ENCODE results near the gene TBC1D14.

The TBC1D14 gene

DNA sequence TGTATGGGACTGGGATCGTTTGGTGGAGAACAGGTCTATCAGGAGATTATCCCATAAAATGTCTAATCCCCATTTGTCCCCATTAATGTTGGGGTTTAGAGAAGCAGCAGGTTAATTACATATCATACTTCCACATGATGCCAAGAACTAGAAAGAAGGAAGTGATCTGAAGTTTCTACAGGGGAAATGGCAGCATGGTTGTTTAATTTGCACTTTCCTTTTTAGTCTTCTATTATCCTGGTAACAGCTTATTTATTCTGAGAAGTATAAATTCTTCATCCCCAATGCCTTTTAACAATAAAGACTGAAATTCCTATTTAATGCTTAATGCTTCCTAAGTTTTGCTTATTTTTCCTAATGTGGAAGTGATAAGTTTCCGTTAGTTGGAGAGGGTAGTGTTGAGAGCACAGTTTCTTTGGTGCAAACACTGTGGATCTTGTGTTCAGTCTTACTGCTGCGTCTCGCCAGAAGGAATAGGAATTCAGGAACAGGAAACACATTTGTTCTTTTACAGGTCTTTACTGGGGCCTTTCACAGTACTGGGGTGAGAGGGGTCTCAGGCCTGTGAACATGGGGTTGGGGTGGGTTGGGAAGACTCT, 74.0 kb downstream of the TBC1D14 start:
- no peak for DNase-seq

DNA sequence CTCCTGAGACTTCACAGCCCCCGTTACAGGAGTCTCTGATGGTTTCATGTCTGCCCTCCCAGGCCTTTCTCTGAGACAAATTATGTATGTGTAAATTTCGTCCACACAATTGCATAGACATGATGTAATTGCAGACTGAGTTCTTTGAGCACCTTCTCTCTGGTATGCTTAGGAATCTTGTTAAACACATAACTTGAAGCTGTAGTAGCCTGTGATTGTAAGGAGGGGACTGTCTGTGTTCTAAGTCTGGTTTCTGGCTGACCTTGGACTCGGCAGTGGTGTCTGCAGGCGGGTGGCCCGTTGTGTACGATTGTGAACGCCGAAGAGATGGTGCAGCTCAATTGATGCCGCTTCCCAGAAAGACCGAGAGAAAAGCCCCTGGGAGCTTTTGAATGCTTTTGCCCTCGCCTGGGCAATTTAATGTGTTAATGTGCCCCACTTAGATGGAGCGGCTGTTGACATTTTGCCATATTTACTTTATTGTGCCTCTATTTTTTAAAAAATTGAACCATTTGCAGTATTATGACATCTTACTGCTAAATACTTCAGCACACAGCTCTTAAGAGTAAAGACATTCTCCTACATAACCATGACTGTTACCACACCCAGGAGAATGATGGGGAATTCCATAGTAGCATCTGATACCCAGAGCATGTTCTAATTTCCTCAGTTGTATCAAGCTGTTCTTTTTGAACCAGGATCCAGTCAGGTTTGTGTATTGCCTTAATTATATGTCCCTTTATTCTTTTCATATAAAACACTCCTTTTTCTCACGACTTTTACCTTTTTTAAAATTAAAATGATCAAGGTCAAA, 75.2 kb downstream of the TBC1D14 start:
- no peak for DNase-seq

DNA sequence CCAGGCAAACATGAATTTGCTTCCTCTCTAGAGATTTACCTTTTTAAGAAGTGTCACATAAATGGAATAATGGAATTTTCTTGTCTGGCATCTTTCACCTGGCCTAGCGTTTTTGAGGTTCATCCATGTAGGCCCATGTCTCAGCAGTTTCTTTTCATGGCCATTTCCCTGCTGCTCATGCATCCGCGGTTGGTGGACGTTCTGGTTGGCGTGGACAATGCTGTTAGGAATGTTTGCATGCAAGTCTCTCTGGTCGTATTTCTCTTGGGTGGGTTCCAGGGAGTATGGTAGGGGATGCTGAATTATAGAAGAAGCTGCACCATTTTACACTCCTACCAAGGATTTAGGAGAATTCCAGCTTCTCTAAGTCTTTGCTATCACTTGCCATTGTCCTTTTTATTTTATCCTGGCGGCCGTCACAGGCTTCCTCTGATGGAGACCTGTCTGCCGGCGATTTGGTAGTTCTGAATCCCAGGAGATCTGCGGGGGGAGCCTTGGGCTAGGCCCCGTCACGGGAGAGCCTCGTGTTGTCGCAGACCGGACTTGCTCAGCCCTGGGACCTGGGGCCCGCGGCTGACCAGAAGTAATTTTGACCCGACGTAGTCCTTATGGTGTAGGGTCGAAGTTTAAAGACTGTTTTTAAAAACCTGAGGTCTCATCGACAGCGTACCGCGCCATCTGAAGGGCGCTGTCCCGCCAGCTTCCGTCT, 76.6 kb downstream of the TBC1D14 start:
- DNase-seq: peak; percentile 63

DNA sequence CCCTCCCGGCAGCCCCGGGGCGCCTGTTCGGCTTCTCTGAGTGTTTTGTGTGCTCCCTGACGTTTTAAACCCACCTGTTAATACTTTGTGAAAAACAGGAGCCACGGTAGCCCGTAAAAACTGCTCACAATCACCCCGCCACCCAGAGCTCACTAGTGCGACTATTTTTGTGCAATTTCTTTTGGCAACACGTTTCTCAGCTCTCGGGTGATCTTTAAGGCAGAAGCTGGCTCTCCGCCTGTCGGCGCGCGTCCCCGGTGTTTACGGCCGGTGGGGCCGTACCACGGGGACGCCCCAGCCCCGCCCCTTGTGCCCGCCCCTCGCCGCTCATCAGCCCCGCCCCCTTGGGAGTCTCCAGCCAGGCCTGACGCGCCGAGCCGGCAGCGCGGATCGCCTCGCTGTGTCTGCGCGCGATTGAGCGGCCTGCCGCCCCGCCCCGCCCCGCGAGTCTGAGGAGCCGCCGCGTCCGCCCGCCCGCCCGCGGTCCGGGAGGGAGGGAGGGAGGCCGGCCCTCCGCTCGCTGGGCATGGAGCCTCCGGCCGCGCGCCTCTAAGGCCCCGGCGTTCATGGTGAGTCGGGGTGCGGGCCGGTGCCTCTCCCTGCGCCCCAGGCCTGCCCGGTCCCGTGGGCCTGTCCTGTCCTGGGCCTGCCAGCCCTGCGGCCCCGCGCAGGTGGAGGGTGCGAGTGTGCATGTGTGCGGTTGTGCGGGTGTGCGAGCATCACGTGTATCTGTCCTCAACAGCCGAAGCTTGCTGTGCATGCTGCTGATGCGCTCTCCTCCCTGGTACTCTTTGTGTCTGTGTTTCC, 77.4 kb downstream of the TBC1D14 start:
- DNase-seq: peak; percentile 94

DNA sequence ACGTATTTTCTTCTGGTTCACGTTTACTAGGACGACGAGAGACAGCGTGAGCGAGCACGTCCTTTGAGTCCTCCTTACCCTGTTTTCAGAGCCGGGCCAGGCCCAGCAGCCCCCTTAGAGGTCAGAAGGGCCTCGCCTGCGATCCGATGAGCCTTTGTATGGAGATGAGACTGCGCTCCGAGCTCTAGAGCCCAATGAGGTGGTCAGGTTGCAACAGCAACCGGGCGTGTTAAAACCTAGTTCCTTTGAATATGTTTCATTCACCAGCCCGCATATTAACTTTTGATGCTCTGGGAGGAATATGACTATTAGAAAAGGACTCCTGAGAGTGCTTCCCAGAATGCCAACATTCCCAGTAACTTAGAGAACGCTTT, 77.9 kb downstream of the TBC1D14 start:
- DNase-seq: peak; percentile 50

DNA sequence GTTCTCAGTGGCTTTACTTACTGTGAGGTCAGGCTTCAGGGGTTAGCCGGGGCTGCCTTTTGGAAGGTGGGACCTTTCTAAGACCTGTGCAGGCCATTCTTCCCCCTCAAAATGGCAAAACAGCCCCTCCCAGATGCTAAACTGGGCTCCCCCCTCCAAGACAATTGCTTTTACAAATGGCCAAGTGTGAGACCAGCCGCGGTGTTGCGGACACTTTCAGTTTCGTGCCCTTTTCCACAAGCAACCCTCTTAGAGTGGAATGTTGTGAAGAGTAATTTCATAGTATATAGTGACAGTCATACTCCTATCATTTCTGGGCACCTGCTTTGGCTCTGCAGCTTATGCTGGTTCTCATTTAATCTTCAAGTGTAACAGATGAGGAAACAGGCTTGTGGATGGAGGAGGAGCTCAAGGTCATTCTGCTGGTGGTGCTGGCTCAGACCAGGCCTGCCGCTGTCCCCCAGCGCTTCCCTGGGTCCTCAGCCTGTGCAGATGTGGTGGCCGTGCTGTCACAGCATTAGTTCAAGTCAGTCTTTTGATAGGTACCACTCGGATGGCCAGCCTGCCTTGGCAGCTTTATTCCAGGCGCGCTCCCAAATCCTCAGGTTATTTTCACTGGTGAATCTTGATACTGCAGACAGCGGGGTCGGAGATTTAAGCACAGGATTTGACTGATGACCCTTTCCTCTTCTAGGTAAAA, 78.5 kb downstream of the TBC1D14 start:
- DNase-seq: no peak

DNA sequence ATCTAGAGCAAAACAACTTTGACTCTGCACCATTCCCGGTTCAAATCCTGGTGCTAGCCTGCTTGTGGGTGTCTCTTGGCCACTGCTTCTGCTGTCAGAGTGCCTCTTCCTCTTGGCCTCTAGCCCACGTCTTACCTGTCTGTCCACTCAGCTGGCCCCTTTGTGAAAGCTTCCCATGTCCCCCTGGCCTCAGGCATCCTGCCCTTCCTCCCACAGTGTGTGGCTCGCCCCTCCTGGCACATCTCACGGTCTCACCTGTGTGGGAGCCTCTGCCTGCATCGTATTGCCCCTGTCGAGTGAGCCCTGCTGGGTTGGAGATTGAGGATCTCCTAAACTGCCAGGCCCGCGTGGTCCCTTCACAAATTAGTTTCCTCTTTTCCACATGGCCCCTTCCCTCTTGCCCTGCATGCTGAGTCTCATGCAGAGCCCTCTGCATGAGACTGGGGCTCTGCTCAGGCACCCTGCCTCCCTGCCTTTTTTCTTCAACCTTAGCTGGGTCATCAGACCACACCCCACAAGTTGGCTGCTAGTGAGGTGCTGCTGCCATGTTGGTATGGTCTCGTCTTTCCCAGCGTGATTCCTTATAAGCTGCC, 79.8 kb downstream of the TBC1D14 start:
- no peak for DNase-seq

DNA sequence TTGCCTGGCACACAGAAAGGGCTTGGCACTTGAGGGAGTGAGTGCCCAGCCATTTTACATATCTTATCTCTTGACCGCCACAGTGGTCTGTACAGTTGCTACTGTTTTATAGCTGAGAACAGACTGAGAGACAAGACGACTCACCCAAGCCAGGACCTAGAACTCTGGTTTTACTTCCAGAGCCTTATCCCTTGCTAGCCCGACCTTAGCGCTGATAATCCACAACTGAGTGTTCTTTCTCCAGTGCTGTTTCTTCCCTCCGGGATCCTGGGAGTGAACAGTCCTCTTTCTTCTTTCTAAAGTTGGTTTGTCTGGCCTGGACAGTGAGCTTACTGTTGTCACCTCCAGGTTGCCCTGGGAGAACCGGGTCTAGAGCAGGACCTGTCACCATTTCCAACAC, 81.0 kb downstream of the TBC1D14 start:
- no peak for DNase-seq

DNA sequence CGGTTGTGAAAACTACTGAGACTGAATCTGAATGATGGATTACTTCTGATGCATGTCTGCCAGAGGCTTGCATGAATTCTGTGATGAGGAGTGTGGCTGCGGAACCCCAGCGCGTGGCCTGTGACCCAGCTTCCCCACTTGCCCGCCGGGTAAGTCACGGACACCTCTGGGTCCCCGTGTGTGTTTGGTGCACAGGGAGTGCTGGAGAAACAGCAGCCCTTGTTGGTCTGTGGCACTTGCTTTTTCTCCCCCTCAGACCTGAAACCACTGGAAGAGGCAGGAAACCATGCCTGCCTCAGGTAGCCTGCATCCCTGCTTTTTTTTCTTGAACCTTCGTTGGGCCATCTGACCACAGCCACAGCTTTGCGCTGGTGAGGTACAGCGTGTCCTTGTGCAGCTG, 81.6 kb downstream of the TBC1D14 start:
- no peak for DNase-seq

DNA sequence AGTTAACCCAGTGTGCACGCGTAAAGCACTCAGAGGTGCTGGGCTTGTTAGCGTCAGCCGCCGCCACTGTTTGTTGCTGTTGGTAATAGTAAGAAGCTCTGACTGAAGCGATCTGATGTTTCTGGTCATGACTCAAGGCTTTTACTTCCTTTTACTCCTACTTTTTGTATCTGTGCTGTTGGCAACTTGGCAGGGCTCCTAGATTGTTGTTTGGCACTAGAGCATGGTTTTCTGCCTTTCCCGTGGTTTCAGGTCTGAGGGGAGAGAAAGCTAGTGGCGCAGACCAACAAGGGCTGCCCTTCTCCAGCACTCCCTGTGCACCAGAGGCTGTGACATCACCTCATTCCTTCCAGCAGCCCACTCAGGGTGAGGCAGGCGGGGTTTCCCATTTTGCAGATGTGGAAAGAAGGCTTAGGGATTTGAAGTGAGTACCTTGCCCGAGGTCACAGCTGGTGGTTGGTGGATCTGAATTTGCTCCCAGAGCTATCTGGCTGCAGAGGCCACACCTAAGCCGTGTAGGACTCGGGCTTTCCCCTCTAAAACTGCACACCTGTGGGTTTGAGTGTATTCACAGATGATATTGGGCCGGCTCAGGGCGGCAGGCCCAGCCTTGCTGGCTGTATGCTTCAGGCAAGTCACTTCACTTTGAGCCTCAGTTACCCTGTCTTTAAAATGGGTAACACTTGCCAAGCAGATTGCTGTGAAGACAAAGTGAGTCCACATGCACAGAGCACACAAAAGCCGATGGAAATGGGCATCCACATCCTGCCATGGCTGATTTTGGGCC, 82.3 kb downstream of the TBC1D14 start:
- DNase-seq: no peak

DNA sequence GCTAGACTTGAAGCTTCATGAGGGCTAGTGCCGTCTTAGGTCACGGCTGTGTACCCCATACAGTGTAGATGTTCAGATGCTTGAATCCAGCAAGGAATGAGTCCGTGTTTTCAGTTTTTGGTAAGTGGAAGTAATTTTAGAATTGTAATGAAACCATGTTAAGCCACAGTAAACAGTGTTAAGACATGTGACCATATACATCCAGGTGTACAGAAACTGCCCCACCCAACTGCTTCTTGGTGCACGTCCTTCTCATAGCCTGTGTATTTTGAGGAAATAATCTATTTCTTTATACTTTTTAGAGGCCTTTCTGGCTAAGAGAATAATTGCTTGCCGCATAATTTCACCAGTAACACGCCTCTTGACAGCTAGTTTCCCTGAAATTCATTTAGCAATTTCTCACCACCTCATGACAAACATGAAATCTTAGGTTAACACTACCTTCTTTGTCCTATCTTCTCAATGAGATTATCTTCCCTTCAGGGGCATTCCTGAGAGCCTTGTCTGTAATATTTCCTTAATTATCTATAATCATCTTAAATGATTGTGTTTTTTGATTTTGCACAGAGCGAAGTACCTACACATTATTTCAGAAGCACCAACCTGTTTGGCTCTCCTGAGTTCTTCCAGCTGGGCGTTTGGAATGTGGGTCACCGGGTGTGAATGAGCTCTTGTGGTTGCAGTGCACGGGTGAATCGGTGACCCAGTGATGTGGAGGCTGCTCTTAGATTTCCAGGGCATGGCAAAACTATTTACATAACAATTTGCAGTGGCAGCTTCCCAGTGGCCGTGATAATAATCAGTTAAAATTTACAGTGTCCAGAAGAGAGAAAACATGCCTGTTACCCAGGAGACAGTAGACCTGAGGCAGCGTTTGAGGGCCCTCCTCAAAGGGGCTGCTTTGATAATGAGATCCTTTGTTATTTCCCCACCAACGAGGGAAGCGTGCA, 83.4 kb downstream of the TBC1D14 start:
- peak; percentile 58 for DNase-seq

DNA sequence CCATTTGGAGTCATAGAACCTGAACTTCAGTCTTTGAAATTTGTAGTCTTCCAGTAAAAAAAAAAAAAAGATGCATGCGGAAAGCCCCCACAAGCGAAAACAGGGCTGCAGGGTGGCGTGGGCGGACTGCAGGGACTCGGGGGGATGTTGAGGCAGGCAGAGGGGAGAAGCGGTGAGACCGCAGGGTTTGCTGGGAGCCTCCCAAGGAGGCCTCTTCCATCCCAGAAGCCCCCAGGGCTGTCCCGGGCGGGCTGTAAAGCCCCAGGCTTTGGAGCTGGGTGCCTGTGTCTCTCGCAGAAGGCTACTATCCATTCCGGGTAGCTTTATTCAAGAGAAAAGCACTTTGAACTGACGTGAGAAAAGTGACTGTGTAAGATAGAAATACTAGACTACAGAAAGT, 86.9 kb downstream of the TBC1D14 start:
- DNase-seq: no peak

DNA sequence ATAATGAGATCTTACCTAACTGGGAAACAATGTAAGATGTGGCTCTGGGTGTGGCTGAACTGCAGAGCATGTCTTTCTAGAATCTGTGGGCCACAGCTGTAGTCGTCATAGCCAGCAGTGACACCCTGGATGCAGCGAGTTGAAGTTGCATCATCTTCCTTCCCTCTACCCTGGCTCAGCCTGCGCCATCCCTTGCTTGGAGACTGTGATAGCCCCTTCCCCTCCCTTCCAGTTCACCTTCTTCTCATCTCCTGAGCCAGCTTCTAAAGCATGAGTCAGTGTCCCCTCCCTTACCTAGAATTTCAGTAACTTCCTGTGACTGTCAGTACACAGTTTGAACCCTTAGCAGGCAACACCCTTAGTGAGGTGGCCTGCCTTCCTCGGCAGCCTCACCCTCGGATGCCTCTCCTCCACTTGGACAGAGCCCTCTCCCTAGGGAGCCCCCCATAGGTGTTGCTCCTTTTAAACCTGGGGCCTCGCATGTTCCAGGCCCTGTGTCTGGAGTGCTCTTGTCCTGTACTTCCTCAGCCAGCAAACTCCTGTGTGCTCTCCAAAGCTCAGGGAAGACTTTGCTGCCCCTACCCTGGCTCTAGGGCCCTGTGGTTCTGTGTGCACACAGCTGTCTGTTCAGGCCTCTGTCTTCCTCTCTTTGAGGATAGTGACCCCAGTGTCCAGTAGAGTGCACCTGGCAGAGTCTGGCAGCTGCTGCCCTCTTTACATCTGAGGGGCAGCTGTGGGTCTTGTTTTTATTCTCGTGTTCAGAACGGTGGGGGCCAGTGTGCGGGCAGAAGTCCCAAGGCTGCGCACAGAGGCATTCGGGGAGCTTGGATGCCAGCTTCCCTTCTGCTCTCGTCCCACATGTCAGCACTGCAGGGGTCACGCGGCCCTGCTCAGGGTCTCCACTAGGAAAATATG, 89.8 kb downstream of the TBC1D14 start:
- no peak for DNase-seq

DNA sequence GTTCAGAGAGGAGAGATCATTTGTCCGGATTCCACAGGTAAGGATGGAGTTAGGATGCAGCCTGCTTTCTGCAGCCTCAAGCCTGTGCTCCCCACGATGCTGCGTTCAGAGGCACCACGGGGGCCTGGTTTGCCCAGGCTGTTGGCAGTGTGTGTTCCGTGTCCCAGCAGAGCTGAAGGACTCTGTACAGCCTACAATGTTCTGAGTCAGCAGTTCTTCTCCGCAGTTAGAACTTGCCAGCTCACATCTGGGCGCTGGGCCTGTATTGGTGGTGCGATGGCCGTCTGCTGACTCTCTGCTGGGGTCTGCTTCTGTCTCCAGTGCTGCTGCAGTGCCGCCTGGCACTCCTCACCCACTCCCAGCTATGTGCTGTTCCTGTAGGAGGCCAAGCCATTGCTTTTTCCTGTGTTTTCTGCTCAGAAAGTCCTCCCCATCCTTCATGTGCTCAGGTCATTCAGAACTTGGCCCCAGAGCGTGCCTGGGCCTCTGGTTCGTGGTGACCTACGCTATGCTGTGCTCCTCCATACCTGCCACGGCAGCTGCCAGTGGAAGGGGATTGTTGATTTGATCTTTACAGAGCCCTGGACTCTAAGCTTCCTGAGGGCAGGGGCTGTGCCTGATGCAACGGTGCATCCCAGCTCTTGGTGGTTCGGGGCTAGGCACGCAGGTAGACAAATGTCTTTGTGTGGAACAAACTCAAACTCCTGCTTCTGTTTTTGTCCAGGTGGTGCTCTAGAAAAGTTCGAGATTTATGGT, 91.0 kb downstream of the TBC1D14 start:
- no peak for DNase-seq

DNA sequence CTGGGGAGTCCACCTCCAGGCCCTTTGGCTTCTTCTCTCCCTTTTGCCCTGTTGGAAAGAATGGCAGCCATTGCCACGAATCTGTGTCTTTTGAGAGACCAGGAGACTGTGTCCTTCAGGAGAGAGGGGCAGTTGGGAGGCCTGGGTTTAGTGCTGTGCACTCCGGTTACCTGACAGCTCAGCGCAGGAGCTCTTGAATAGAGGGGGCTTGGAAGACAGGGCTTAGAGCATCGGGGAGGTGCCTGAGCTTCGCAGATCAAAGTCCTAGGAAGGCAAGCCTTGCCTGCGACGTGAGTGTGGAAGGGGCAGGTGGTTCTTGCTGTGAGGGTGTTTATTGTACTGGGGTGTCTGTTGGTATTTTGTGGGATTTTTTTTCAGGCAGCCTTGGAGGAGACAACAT, 91.6 kb downstream of the TBC1D14 start:
- no peak for DNase-seq

DNA sequence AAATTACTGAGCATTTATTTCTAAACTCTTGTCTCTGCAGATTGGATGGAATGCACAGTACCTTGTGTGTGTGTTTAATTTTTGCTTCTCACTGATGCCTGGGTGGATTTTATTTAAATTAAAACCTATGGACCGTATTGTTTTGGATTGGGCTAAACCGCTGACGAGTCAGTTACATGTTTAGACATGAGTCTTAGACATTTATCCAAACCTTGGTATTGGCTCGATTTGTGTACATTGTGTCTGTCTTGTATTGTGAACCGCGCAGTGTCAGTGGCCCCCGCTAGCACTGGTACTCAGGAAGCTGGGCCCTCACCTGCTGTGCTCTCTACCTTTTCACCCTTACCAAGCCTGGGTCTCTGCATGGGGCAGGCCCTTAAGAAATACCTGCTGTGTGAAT, 92.7 kb downstream of the TBC1D14 start:
- DNase-seq: no peak

DNA sequence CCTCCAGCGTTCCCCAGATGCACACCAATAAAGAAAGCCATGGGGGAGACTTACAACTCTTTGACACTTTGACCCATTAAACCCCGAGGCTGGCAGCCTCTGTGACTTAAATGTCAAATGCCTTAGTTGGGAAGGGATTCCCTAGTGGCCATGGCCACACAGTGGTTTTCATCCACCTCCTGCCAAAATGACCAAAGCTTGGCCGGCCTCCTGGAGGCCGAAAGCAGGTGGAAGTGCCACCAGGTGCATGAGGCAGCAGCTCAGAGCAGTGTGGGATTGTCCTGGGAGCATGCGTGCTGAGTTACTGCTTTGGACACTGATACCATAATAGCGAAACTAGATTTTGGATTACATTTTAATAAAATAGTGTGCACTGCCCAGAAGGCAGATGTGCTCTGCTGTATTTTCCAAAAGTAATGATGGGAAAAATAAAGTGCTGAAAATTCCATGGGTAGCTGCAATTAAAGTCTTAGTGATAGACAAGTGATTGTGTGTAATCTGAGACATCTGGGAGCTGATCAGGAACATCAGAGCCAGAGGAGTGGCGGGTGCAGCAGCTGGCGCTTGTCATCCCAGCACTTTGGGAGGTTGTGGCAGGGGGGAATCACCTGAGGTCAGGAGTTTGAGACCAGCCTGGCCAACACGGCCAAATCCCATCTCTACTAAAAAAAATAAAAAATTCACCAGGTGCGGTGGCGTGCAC, 93.7 kb downstream of the TBC1D14 start:
- DNase-seq: no peak

DNA sequence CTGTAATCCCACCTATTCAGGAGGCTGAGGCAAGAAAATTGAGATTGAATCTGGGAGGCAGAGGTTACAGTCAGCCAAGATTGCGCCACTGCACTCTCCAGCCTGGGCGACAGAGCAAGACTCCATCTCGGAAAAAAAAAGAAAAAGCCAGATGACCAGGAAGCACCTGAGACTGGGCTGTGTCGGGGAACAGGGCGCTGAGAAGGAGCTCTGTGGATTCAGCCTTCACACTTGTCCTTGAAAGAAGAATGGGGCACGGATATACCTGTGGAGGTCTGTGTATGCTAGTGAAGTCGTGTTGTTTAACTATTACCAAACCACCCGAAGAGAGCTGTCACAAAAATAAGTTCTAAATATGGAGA, 94.2 kb downstream of the TBC1D14 start:
- DNase-seq: no peak

All from NCI-H69 (cell line).